CD8-positive, alpha-beta memory T cell (primary cell): ENCODE data around the gene CREM. TPM values are rescaled to one million over a fixed set of nuclear protein-coding genes. Genes with fewer than 3 reads are reported as not detected.
A peak's percentile ranks its signal among the peaks of the same experiment; 100 is the strongest.
"Not testable (repeated sequence)": the region's sequence is repeated elsewhere in the genome, so short reads cannot be mapped to it uniquely, and the experiment has no call there.

Experiments used
- CTCF ChIA-PET: fragments of 350-600 bp; sonication (Branson Sonifier 250); formaldehyde crosslinking; loops from one replicate; lab custom pipeline; 2021; ENCODE audit warnings: antibody characterized with exemption; lab: Charles Lee
- POLR2A ChIA-PET: fragments of 350-600 bp; sonication (Branson Sonifier 250); formaldehyde crosslinking; loops from one replicate; lab custom pipeline; 2021; ENCODE audit warnings: antibody characterized with exemption; lab: Charles Lee
- DNase-seq, 5 donors: peaks; one replicate each; pipeline versions ENCODE4 v3.0.0 to v3.0.0-alpha.2; 2020 to 2022; ENCODE audit warnings: mixed read lengths in 1 of 5
- H3K27ac ChIP-seq: one replicate; pipeline ENCODE4 v1.7.0; 2013; ENCODE audit warnings: low read depth, mild to moderate bottlenecking, low read length, moderate library complexity
- H3K27me3 ChIP-seq: 2 replicates; pipeline ENCODE4 v1.7.0; 2013; ENCODE audit warnings: low read length, mild to moderate bottlenecking; ENCODE audit not compliant: insufficient read depth, poor library complexity, severe bottlenecking
- H3K36me3 ChIP-seq: 2 replicates; pipeline ENCODE4 v1.7.0; 2013; ENCODE audit warnings: mild to moderate bottlenecking, low read length, moderate library complexity; ENCODE audit not compliant: insufficient read depth
- H3K4me1 ChIP-seq: 2 replicates; pipeline ENCODE4 v1.7.0; 2013; ENCODE audit warnings: mild to moderate bottlenecking, low read length, moderate library complexity; ENCODE audit not compliant: insufficient read depth
- H3K4me3 ChIP-seq: 2 replicates; pipeline ENCODE4 v1.7.0; 2013; ENCODE audit warnings: mild to moderate bottlenecking, low read length
- H3K9me3 ChIP-seq: 2 replicates; pipeline ENCODE4 v1.7.0; 2013; ENCODE audit warnings: mild to moderate bottlenecking, low read length
- H3K27ac Mint-ChIP-seq, 8 donors: one replicate each; pipeline ENCODE4 v1.8.0; 2020 to 2021; ENCODE audit warnings: mixed read lengths in 8 of 8, mild to moderate bottlenecking in 6 of 8, inconsistent platforms in 3 of 8, moderate library complexity in 3 of 8
- H3K27me3 Mint-ChIP-seq, 2 donors: one replicate each; pipeline ENCODE4 v1.8.0; 2020 to 2021; ENCODE audit warnings: mixed read lengths in 2 of 2, mild to moderate bottlenecking in 1 of 2, moderate library complexity in 1 of 2
- H3K36me3 Mint-ChIP-seq, 3 donors: one replicate each; pipeline ENCODE4 v1.8.0; 2020 to 2021; ENCODE audit warnings: mixed read lengths in 3 of 3, inconsistent platforms in 1 of 3, mild to moderate bottlenecking in 1 of 3
- H3K4me1 Mint-ChIP-seq, 3 donors: one replicate each; pipeline ENCODE4 v1.8.0; 2020 to 2021; ENCODE audit warnings: mixed read lengths in 3 of 3, inconsistent platforms in 1 of 3, mild to moderate bottlenecking in 1 of 3
- H3K4me3 Mint-ChIP-seq, 7 donors: one replicate each; pipeline ENCODE4 v1.8.0; 2020 to 2021; ENCODE audit warnings: mixed read lengths in 7 of 7, mild to moderate bottlenecking in 6 of 7, moderate library complexity in 4 of 7, inconsistent platforms in 2 of 7
- H3K9me3 Mint-ChIP-seq, 5 donors: one replicate each; pipeline ENCODE4 v1.8.0; 2020 to 2022; ENCODE audit warnings: mixed read lengths in 5 of 5, mild to moderate bottlenecking in 3 of 5, moderate library complexity in 2 of 5, inconsistent platforms in 1 of 5
- polyA plus RNA-seq: library from polyadenylated mRNA; unstranded; fragments of 300-500 nt; fragmentation: Illumina TruSeq; gene quantifications from one replicate; pipeline ENCODE4 v1.2.3, GENCODE V29; 2021
- total RNA-seq, 2 experiments: library from RNA; stranded (reverse); gene quantifications; one replicate each; pipeline ENCODE4 v1.2.3, GENCODE V29; 2021

Gene CREM
- total and polyA plus RNA-seq, 3 experiments from 2014 or later = 29.4 to 134 (median 132) TPM

- H3K27me3 ChIP-seq = no peaks in the 10 kb centered on the region
- Mint-ChIP-seq H3K4me1 (peaks cover 7 to 18% (median 11%) of the 10 kb centered on the region in 3 donors), H3K27me3 (peaks cover 6% of the 10 kb centered on the region in 2 donors), H3K9me3 (no peaks in the 10 kb centered on the region), H3K4me3 (peak overlapping the region in 1 of 7 donors; percentile 46), H3K36me3 (peaks cover 0 to 19% (median 0%) of the 10 kb centered on the region in 3 donors), H3K27ac (peak overlapping the region in 5 of 8 donors; percentile 26 to 83 (median 76))
- H3K9me3 ChIP-seq = no peaks in the 10 kb centered on the region
- no peak for DNase-seq
- no peaks in the 10 kb centered on the region for H3K4me1 ChIP-seq
- POLR2A ChIA-PET = interaction anchor here (0.6 to 1.3 kb wide), 2 partner anchors 89 to 173 kb away, joined by 6 to 7 read pairs; partner anchors contain the start of gene CREM
- no peak overlapping the region for H3K4me3 ChIP-seq
- H3K36me3 ChIP-seq = no peaks in the 10 kb centered on the region
- CTCF ChIA-PET = interaction anchor here (0.8 to 11.7 kb wide), 6 partner anchors 15 to 222 kb away, joined by 3 to 122 read pairs (median 6); no protein-coding TSS in a partner anchor
- H3K27ac ChIP-seq = no peak overlapping the region
These were observed 89.8 kb downstream of the CREM start for GRCh38 chr10:35216303-35216905.

GRCh38 chr10:35216956-35217355, 90.3 kb downstream of the CREM start:
- H3K27me3 Mint-ChIP-seq, H3K9me3 Mint-ChIP-seq, H3K4me1 ChIP-seq, H3K27ac ChIP-seq, H3K36me3 ChIP-seq, H3K9me3 ChIP-seq, H3K27me3 ChIP-seq, H3K4me3 ChIP-seq, DNase-seq: not testable (repeated sequence)
- H3K4me3 Mint-ChIP-seq = peak overlapping the region in 1 of 7 donors; percentile 46
- H3K36me3 Mint-ChIP-seq = peaks cover 0 to 14% (median 0%) of the 10 kb centered on the region in 3 donors
- peak overlapping the region in 3 of 8 donors; percentile 76 to 83 (median 82) for H3K27ac Mint-ChIP-seq
- ChIA-PET POLR2A (interaction anchor here (0.6 to 1.3 kb wide), 2 partner anchors 90 to 173 kb away, joined by 6 to 7 read pairs; partner anchors contain the start of gene CREM), CTCF (interaction anchor here (0.8 to 11.7 kb wide), 7 partner anchors 15 to 222 kb away, joined by 3 to 122 read pairs (median 6); partner anchors contain the start of gene CREM)
- peaks cover 7 to 18% (median 11%) of the 10 kb centered on the region in 3 donors for H3K4me1 Mint-ChIP-seq

GRCh38 chr10:35217455-35217854, 90.8 kb downstream of the CREM start:
- Histone ChIP-seq H3K27me3 (no peaks in the 10 kb centered on the region), H3K27ac (no peak overlapping the region), H3K4me1 (no peaks in the 10 kb centered on the region), H3K36me3 (no peaks in the 10 kb centered on the region), H3K9me3 (no peaks in the 10 kb centered on the region), H3K4me3 (no peak overlapping the region)
- Mint-ChIP-seq H3K36me3 (peaks cover 0 to 9% (median 0%) of the 10 kb centered on the region in 3 donors), H3K27ac (peak overlapping the region in 2 of 8 donors; percentile 13 to 36), H3K27me3 (peaks cover 6 to 10% of the 10 kb centered on the region in 2 donors), H3K4me1 (peaks cover 7 to 18% (median 11%) of the 10 kb centered on the region in 3 donors), H3K4me3 (no peak overlapping the region), H3K9me3 (no peaks in the 10 kb centered on the region)
- ChIA-PET CTCF (interaction anchor here (0.8 to 11.7 kb wide), 7 partner anchors 12 to 223 kb away, joined by 3 to 122 read pairs (median 6); partner anchors contain the start of gene CREM), POLR2A (interaction anchor here (1.3 kb wide), 1 partner anchor 90 kb away, joined by 7 read pairs; the partner anchor contains the start of gene CREM)
- no peak for DNase-seq

- H3K27ac ChIP-seq = no peak overlapping the region
These were observed 91.8 kb downstream of the CREM start for GRCh38 chr10:35218339-35218955.

GRCh38 chr10:35219292-35219691, 92.6 kb downstream of the CREM start:
- peaks cover 7 to 18% (median 11%) of the 10 kb centered on the region in 3 donors for H3K4me1 Mint-ChIP-seq
- no peak for DNase-seq
- no peaks in the 10 kb centered on the region for H3K9me3 Mint-ChIP-seq
- CTCF ChIA-PET = interaction anchor here (0.9 to 11.7 kb wide), 7 partner anchors 10 to 225 kb away, joined by 3 to 122 read pairs (median 5); no protein-coding TSS in a partner anchor
- no peaks in the 10 kb centered on the region for H3K4me1 ChIP-seq
- no peaks in the 10 kb centered on the region for H3K36me3 ChIP-seq
- no peak overlapping the region for H3K4me3 ChIP-seq
- H3K4me3 Mint-ChIP-seq = no peak overlapping the region
- no peak overlapping the region for H3K27ac ChIP-seq
- POLR2A ChIA-PET = interaction anchor here (1.5 kb wide), 1 partner anchor 92 kb away, joined by 4 read pairs; the partner anchor contains the start of gene CREM
- H3K27me3 ChIP-seq = no peaks in the 10 kb centered on the region
- no peaks in the 10 kb centered on the region for H3K9me3 ChIP-seq
- H3K36me3 Mint-ChIP-seq = no peaks in the 10 kb centered on the region
- H3K27ac Mint-ChIP-seq = peak overlapping the region in 2 of 8 donors; percentile 61 to 96
- H3K27me3 Mint-ChIP-seq = peaks cover 6 to 10% of the 10 kb centered on the region in 2 donors

More at GRCh38 chr10:35218339-35218955, 91.8 kb downstream of the CREM start:
- DNase-seq = peak; percentile 67 to 86 (median 71)
- peaks cover 7 to 18% (median 11%) of the 10 kb centered on the region in 3 donors for H3K4me1 Mint-ChIP-seq
- no peaks in the 10 kb centered on the region for H3K27me3 ChIP-seq
- H3K9me3 Mint-ChIP-seq = no peaks in the 10 kb centered on the region
- H3K9me3 ChIP-seq = no peaks in the 10 kb centered on the region
- ChIA-PET CTCF (interaction anchor here (1.1 to 11.7 kb wide), 8 partner anchors 11 to 224 kb away, joined by 3 to 122 read pairs (median 6); partner anchors contain the start of gene CREM), POLR2A (no interaction called here)
- no peaks in the 10 kb centered on the region for H3K4me1 ChIP-seq
- peak overlapping the region in 7 of 8 donors; percentile 7 to 96 (median 85) for H3K27ac Mint-ChIP-seq
- peaks cover 6 to 10% of the 10 kb centered on the region in 2 donors for H3K27me3 Mint-ChIP-seq
- H3K36me3 Mint-ChIP-seq = peaks cover 0 to 4% (median 0%) of the 10 kb centered on the region in 3 donors
- peak overlapping the region in 2 of 7 donors; percentile 18 to 28 for H3K4me3 Mint-ChIP-seq
- H3K4me3 ChIP-seq = no peak overlapping the region
- H3K36me3 ChIP-seq = no peaks in the 10 kb centered on the region

- no peak overlapping the region for H3K4me3 ChIP-seq
- POLR2A ChIA-PET = interaction anchor here (1.5 kb wide), 1 partner anchor 93 kb away, joined by 4 read pairs; the partner anchor contains the start of gene CREM
- Mint-ChIP-seq H3K4me1 (peaks cover 9 to 20% (median 15%) of the 10 kb centered on the region in 3 donors), H3K27ac (peak overlapping the region in 2 of 8 donors; percentile 35 to 60), H3K27me3 (peaks cover 6 to 10% of the 10 kb centered on the region in 2 donors), H3K9me3 (no peaks in the 10 kb centered on the region), H3K4me3 (no peak overlapping the region), H3K36me3 (peaks cover 0 to 2% (median 0%) of the 10 kb centered on the region in 3 donors)
- H3K4me1 ChIP-seq = no peaks in the 10 kb centered on the region
- no peaks in the 10 kb centered on the region for H3K27me3 ChIP-seq
- no peak for DNase-seq
- no peaks in the 10 kb centered on the region for H3K9me3 ChIP-seq
- H3K36me3 ChIP-seq = no peaks in the 10 kb centered on the region
- CTCF ChIA-PET = interaction anchor here (0.9 to 11.7 kb wide), 7 partner anchors 16 to 226 kb away, joined by 3 to 122 read pairs (median 5); no protein-coding TSS in a partner anchor
- no peak overlapping the region for H3K27ac ChIP-seq
These were observed 93.5 kb downstream of the CREM start for GRCh38 chr10:35219891-35220890.

GRCh38 chr10:35223016-35223415, 96.4 kb downstream of the CREM start:
- POLR2A ChIA-PET = no interaction called here
- Mint-ChIP-seq H3K36me3 (peaks cover 0 to 5% (median 0%) of the 10 kb centered on the region in 3 donors), H3K27ac (no peak overlapping the region), H3K4me1 (peaks cover 11 to 19% (median 14%) of the 10 kb centered on the region in 3 donors), H3K9me3 (no peaks in the 10 kb centered on the region), H3K4me3 (no peak overlapping the region), H3K27me3 (peaks cover 6 to 10% of the 10 kb centered on the region in 2 donors)
- Histone ChIP-seq H3K4me3 (no peak overlapping the region), H3K27ac (no peak overlapping the region), H3K9me3 (no peaks in the 10 kb centered on the region), H3K4me1 (no peaks in the 10 kb centered on the region), H3K36me3 (no peaks in the 10 kb centered on the region), H3K27me3 (no peaks in the 10 kb centered on the region)
- CTCF ChIA-PET = interaction anchor here (1.0 to 1.7 kb wide), 3 partner anchors 17 to 109 kb away, joined by 3 to 4 read pairs (median 4); no protein-coding TSS in a partner anchor
- no peak for DNase-seq
